Right lobe of liver (tissue), 4 donors: ENCODE data around the gene DNAJB5.

Source experiments
- CTCF ChIP-seq, 4 donors: fragments of 200-600 bp in 3 of 4; fragments of 450-650 bp in 1 of 4; IDR thresholded peaks; one replicate each; pipeline versions ENCODE4 v1.5.1 to v1.8.0; 2016 to 2022; ENCODE audit warnings: antibody characterized with exemption in 4 of 4, mild to moderate bottlenecking in 2 of 4
- POLR2A ChIP-seq: fragments of 450-650 bp; IDR thresholded peaks from one replicate; pipeline ENCODE4 v1.6.1; 2017; ENCODE audit warnings: antibody characterized with exemption, mild to moderate bottlenecking
- donor health status: DM: no; HTN: no; CAD: no.
- donor health status: DM: no; HTN: no; CAD: no.
- donor health status: DM: no; HTN: yes; CAD: no.

GRCh38 chr9:35029241-35029640, 39.7 kb downstream of the DNAJB5 start:
- TF ChIP-seq CTCF (IDR thresholded peaks at IDR 0.05): no peak
- no peak for TF ChIP-seq POLR2A
